Fibroblast of mammary gland (primary cell): ENCODE measurements around the gene MAN1C1.

ENCODE experiments used
- DNase-seq: peaks from one replicate; pipeline ENCODE4 v3.0.0-alpha.2; 2010; ENCODE audit warnings: low read depth
- H3K4me3 ChIP-seq: 2 replicates; pipeline ENCODE4 v1.5.1; 2011; ENCODE audit warnings: low read depth, mild to moderate bottlenecking, low read length, moderate library complexity; ENCODE audit not compliant: control insufficient read depth
- CTCF ChIP-seq: conservative IDR thresholded peaks from 2 replicates; pipeline ENCODE4 v1.5.1; 2011; ENCODE audit warnings: low read depth, low read length, inconsistent platforms; ENCODE audit not compliant: control insufficient read depth, insufficient read depth

Gene MAN1C1

GRCh38 chr1:25640646-25641328 is 24.2 kb downstream of the MAN1C1 start:
- no peak overlapping the region for H3K4me3 ChIP-seq
- no peak for TF ChIP-seq CTCF

GRCh38 chr1:25641329-25641725 is 24.7 kb downstream of the MAN1C1 start:
- no peak for DNase-seq
- no peak for TF ChIP-seq CTCF
- H3K4me3 ChIP-seq = no peak overlapping the region

More at GRCh38 chr1:25640646-25641328, 24.2 kb downstream of the MAN1C1 start:
- DNase-seq = no peak

GRCh38 chr1:25641931-25642573 is 25.5 kb downstream of the MAN1C1 start:
- peak; percentile 79 for DNase-seq
- H3K4me3 ChIP-seq = no peak overlapping the region
- TF ChIP-seq CTCF = no peak

GRCh38 chr1:25642574-25643108 is 26.1 kb downstream of the MAN1C1 start:
- peak; percentile 56 for DNase-seq
- no peak overlapping the region for H3K4me3 ChIP-seq
- no peak for TF ChIP-seq CTCF

GRCh38 chr1:25643929-25644328 is 27.3 kb downstream of the MAN1C1 start:
- DNase-seq = no peak
- no peak for TF ChIP-seq CTCF
- no peak overlapping the region for H3K4me3 ChIP-seq

GRCh38 chr1:25644962-25645361 is 28.4 kb downstream of the MAN1C1 start:
- no peak for DNase-seq
- H3K4me3 ChIP-seq = no peak overlapping the region
- no peak for TF ChIP-seq CTCF
